Peyer's patch (tissue), 4 donors: ENCODE data around the gene ALDH4A1. TPM values are rescaled to one million over a fixed set of nuclear protein-coding genes. Genes with fewer than 3 reads are reported as not detected.

Experiments used
- DNase-seq, 3 donors: peaks; one replicate each; pipeline ENCODE4 v3.0.0-alpha.2; 2017 to 2019
- H3K27ac ChIP-seq, 4 donors: fragments of 200-600 bp; sonication (generic); one replicate each; pipeline ENCODE4 v1.5.1; 2016 to 2019
- H3K27me3 ChIP-seq, 2 donors: fragments of 200-600 bp; sonication (generic); one replicate each; pipeline ENCODE4 v1.5.1; 2019
- H3K36me3 ChIP-seq, 3 donors: fragments of 200-600 bp; sonication (generic); one replicate each; pipeline ENCODE4 v1.5.1; 2016 to 2019
- H3K4me1 ChIP-seq, 4 donors: fragments of 200-600 bp; sonication (generic); one replicate each; pipeline ENCODE4 v1.5.1; 2016 to 2019
- H3K4me3 ChIP-seq, 4 donors: fragments of 200-600 bp; sonication (generic); 1 replicate in 3 of 4; 2 replicates in 1 of 4; pipeline ENCODE4 v1.5.1; 2016 to 2019; ENCODE audit warnings: mild to moderate bottlenecking in 1 of 4
- H3K9me3 ChIP-seq, 4 donors: fragments of 200-600 bp; sonication (generic); one replicate each; pipeline ENCODE4 v1.5.1; 2016 to 2019; ENCODE audit warnings: mild to moderate bottlenecking in 1 of 4
- POLR2A ChIP-seq, 2 donors: fragments of 450-650 bp; IDR thresholded peaks; one replicate each; pipeline ENCODE4 v1.5.1; 2017; ENCODE audit warnings: antibody characterized with exemption in 2 of 2, mild to moderate bottlenecking in 2 of 2, moderate library complexity in 2 of 2
- total RNA-seq, 4 donors: library from RNA; depleted of rRNA; stranded (reverse); fragments of >200 nt; gene quantifications; one replicate each; pipeline ENCODE4 v1.1.0, GENCODE V29; 2016
- TF ChIP-seq, protein P1 (sequence below), 6 experiments: fragments of 450-650 bp in 4 of 6; fragments of 200-600 bp in 2 of 6; sonication (generic) in 1 of 6; IDR thresholded peaks; one replicate each; pipeline ENCODE4 v1.5.1; 2017 to 2019; ENCODE audit warnings: antibody characterized with exemption in 6 of 6, mild to moderate bottlenecking in 3 of 6, moderate library complexity in 1 of 6

The ALDH4A1 gene
- total RNA-seq, 4 donors from 2014 or later = 2.8 to 5.8 (median 4.1) TPM

DNA sequence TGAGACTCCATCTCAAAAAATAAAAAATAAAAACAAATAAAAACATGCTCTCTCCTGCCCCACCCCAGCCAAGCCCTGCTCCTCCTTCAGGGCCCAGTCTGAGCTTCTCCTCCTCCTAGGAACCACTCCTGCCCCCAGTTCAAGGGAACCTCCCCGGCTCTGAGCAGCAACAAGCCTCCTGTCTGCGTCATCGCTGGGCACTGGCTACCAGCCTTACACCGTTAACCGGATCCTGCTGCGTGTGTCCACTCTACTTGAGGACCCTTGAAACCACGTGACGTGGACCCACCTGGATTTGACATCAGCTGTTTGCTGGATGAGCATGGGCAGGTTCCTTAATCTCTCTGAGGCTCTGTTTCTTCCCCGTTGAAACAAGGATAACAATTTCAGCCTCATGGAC, 41.3 kb downstream of the ALDH4A1 start:
- TF ChIP-seq, protein P1, sequence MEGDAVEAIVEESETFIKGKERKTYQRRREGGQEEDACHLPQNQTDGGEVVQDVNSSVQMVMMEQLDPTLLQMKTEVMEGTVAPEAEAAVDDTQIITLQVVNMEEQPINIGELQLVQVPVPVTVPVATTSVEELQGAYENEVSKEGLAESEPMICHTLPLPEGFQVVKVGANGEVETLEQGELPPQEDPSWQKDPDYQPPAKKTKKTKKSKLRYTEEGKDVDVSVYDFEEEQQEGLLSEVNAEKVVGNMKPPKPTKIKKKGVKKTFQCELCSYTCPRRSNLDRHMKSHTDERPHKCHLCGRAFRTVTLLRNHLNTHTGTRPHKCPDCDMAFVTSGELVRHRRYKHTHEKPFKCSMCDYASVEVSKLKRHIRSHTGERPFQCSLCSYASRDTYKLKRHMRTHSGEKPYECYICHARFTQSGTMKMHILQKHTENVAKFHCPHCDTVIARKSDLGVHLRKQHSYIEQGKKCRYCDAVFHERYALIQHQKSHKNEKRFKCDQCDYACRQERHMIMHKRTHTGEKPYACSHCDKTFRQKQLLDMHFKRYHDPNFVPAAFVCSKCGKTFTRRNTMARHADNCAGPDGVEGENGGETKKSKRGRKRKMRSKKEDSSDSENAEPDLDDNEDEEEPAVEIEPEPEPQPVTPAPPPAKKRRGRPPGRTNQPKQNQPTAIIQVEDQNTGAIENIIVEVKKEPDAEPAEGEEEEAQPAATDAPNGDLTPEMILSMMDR (IDR thresholded peaks at IDR 0.05) = no peak
- TF ChIP-seq POLR2A (IDR thresholded peaks at IDR 0.05) = no peak
- no peak overlapping the region for H3K4me3 ChIP-seq
- no peaks in the 10 kb centered on the region for H3K4me1 ChIP-seq
- no peak overlapping the region for H3K27ac ChIP-seq
- DNase-seq = no peak
- no peaks in the 10 kb centered on the region for H3K36me3 ChIP-seq
- no peaks in the 10 kb centered on the region for H3K27me3 ChIP-seq
- no peaks in the 10 kb centered on the region for H3K9me3 ChIP-seq

- DNase-seq = no peak
- Histone ChIP-seq H3K4me1 (no peaks in the 10 kb centered on the region), H3K27ac (no peak within 1 kb of the TSS), H3K36me3 (no peaks in the 10 kb centered on the region), H3K9me3 (no peaks in the 10 kb centered on the region), H3K4me3 (no peak within 1 kb of the TSS), H3K27me3 (no peaks in the 10 kb centered on the region)
- no peak for TF ChIP-seq POLR2A (IDR thresholded peaks at IDR 0.05)
- TF ChIP-seq, protein P1 (IDR thresholded peaks at IDR 0.05) = no peak
Observed at GRCh38 chr1:18859560-18859959, 42.8 kb downstream of the ALDH4A1 start, which contains the start of gene TAS1R2. Gene TAS1R2, minus strand, starts transcription at chr1:18859660. Its CDS starts 0 bp downstream, at chr1:18859660.

- TF ChIP-seq, protein P1 (IDR thresholded peaks at IDR 0.05) = no peak
- TF ChIP-seq POLR2A (IDR thresholded peaks at IDR 0.05) = no peak
- Histone ChIP-seq H3K27ac (no peak overlapping the region), H3K4me3 (no peak overlapping the region), H3K36me3 (no peaks in the 10 kb centered on the region), H3K9me3 (no peaks in the 10 kb centered on the region), H3K4me1 (no peaks in the 10 kb centered on the region), H3K27me3 (no peaks in the 10 kb centered on the region)
- no peak for DNase-seq
Observed at GRCh38 chr1:18858070-18858688, 44.2 kb downstream of the ALDH4A1 start.

DNA sequence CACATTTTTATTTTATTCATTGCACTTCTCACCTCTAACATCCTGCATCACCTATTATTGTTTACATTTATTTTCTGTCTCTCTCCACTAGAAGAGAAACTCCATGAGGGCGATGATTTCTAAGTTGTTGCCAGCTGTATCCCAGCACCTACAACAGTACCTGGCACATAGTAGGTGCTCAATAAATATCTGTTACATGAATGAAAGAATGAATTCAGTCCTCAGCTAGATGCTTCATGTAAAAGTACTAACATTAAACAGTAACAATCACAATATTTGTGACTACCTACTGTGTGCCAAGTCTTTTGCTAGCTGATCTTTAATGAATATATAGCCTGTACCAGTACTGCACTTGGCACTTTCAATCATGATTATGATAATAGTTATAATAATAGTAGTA, 45.9 kb downstream of the ALDH4A1 start:
- Histone ChIP-seq H3K9me3 (no peaks in the 10 kb centered on the region), H3K36me3 (no peaks in the 10 kb centered on the region), H3K27ac (no peak overlapping the region), H3K4me3 (no peak overlapping the region), H3K27me3 (no peaks in the 10 kb centered on the region), H3K4me1 (no peaks in the 10 kb centered on the region)
- no peak for DNase-seq
- no peak for TF ChIP-seq POLR2A (IDR thresholded peaks at IDR 0.05)
- TF ChIP-seq, protein P1 (IDR thresholded peaks at IDR 0.05) = no peak

DNA sequence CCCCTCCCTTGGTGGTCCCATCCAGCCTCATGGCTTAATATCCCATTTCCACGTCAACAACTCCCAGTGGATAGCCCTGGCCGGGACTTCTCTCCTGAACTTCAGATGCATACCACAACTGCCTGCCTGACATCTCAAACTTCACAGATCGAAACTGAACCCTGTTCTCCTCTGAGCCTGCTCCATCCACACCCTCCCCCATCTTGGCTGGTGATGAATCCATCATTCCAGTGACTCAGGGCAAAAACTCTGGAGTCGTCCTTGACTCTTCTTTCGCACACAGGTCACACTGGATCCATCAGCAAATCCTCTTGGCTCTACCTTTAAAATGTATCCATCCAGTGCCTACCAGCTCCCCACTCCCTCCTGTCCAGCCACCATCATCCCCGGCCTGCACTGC, 46.8 kb downstream of the ALDH4A1 start:
- H3K36me3 ChIP-seq = no peaks in the 10 kb centered on the region
- DNase-seq = no peak
- no peaks in the 10 kb centered on the region for H3K9me3 ChIP-seq
- no peak overlapping the region for H3K27ac ChIP-seq
- H3K27me3 ChIP-seq = no peaks in the 10 kb centered on the region
- H3K4me1 ChIP-seq = no peaks in the 10 kb centered on the region
- TF ChIP-seq, protein P1 (IDR thresholded peaks at IDR 0.05) = no peak
- no peak overlapping the region for H3K4me3 ChIP-seq
